Measurements from ENCODE around the gene SLC34A1. TPM values are rescaled to one million over a fixed set of nuclear protein-coding genes. Genes with fewer than 3 reads are reported as not detected.

The SLC34A1 gene
- total RNA-seq, 1 experiment from 2014 or later, result 0.28 TPM

DNA sequence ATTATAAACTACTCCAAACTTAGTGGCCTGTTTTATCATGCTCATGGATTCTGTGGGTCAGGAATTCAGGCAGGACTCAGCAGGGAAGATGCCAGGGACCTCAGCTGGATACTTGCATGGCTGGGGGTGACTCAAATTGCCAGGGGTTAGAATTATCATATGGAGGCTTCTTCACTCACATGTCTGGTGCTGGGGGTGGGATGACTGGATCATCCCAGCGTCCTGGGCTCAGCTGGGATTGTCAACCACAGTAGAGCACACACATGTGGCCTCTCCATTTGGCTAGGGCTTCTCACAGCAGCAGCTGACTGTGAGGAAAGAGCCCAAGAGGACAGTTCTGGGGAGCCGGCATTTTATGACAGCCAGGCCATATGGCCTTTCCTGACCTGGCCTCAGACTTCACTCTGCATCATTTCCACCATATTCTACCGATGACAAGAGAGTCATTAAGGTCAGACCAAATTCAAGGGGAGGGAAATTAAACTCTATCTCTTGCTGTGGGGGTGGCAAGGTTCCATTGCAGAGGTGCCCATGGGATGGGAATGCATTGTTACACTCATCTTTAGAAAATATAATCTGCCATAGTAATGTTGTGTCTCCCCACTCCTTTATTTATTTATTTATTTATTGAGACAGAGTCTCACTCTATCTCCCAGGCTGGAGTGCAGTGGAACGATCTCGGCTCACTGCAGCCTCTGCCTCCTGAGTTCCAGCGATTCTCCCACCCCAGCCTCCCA lies 37.0 kb downstream of the SLC34A1 start:
- CTCF ChIA-PET, result no interaction called here
- no TSS peak for BruUV-seq (replicated peaks)

DNA sequence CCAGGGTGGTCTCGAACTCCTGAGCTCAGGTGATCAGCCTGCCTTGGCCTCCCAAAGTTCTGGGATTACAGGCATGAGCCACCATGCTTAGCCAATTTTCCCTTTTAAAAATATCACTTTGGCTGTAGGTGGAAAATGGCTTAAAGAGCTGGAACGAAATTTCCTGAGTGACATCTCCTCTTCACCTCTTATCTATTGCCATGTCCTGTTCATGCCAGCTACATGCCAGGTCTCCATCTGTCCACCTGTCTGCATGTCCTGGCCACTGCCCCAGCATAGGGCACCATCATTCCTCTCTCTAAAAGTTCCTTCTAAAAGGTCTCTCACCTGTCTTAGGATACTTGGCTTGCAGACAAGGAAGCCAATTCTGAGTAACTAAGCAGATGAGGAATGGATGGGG lies 39.4 kb downstream of the SLC34A1 start:
- ChIA-PET POLR2A (ENCODE audit: unreplicated experiment) (no interaction called here), CTCF (no interaction called here)
- peaks cover 10% of the 10 kb centered on the region; the same call in 1 of the 2 replicates for H3F3A ChIP-seq (ENCODE audit: insufficient read depth, low read depth)
- TF ChIP-seq, protein P1, sequence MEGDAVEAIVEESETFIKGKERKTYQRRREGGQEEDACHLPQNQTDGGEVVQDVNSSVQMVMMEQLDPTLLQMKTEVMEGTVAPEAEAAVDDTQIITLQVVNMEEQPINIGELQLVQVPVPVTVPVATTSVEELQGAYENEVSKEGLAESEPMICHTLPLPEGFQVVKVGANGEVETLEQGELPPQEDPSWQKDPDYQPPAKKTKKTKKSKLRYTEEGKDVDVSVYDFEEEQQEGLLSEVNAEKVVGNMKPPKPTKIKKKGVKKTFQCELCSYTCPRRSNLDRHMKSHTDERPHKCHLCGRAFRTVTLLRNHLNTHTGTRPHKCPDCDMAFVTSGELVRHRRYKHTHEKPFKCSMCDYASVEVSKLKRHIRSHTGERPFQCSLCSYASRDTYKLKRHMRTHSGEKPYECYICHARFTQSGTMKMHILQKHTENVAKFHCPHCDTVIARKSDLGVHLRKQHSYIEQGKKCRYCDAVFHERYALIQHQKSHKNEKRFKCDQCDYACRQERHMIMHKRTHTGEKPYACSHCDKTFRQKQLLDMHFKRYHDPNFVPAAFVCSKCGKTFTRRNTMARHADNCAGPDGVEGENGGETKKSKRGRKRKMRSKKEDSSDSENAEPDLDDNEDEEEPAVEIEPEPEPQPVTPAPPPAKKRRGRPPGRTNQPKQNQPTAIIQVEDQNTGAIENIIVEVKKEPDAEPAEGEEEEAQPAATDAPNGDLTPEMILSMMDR (conservative IDR thresholded peaks at IDR 0.05), result no peak
- no peak for TF ChIP-seq EZH2 (IDR thresholded peaks at IDR 0.05; ENCODE audit: low read depth)
- H4K20me1 ChIP-seq (ENCODE audit: insufficient read depth), result peaks cover 12% of the 10 kb centered on the region
- H3K4me2 ChIP-seq, result no peak overlapping the region
- H2AFZ ChIP-seq, result no peak overlapping the region
- no peak overlapping the region for H3K4me3 ChIP-seq
- peaks cover 20% of the 10 kb centered on the region for H3K79me2 ChIP-seq (ENCODE audit: low read depth)
- no peak overlapping the region for H3K27ac ChIP-seq
- H3K27me3 ChIP-seq (ENCODE audit: insufficient read depth, low read depth), result no peaks in the 10 kb centered on the region
- peaks cover 23% of the 10 kb centered on the region for H3K4me1 ChIP-seq (replicated peaks; ENCODE audit: insufficient read depth)
- no peaks in the 10 kb centered on the region for H3K36me3 ChIP-seq (ENCODE audit: low read depth)
- no TSS peak for BruUV-seq (replicated peaks)
- no peaks in the 10 kb centered on the region for H3K9me2 ChIP-seq (ENCODE audit: insufficient read depth)
- H3K9me3 ChIP-seq (ENCODE audit: insufficient read depth, low read depth), result no peaks in the 10 kb centered on the region
- intact Hi-C loops (cut with micrococcal nuclease; ENCODE audit: unreplicated experiment), result no loop called here
- no peak for DNase-seq

More for the DNA sequence above, 37.0 kb downstream of the SLC34A1 start:
- no peak overlapping the region for H2AFZ ChIP-seq
- intact Hi-C loops (cut with micrococcal nuclease; ENCODE audit: unreplicated experiment), result no loop called here
- no peaks in the 10 kb centered on the region for H3K36me3 ChIP-seq (ENCODE audit: low read depth)
- no peaks in the 10 kb centered on the region for H4K20me1 ChIP-seq (ENCODE audit: insufficient read depth)
- peaks cover 10% of the 10 kb centered on the region; the same call in 1 of the 2 replicates for H3F3A ChIP-seq (ENCODE audit: insufficient read depth, low read depth)
- no peaks in the 10 kb centered on the region for H3K79me2 ChIP-seq (ENCODE audit: low read depth)
- no peak overlapping the region for H3K27ac ChIP-seq
- no peak overlapping the region for H3K4me3 ChIP-seq
- TF ChIP-seq, protein P1 (conservative IDR thresholded peaks at IDR 0.05), result no peak
- POLR2A ChIA-PET (ENCODE audit: unreplicated experiment), result no interaction called here
- no peak overlapping the region for H3K4me2 ChIP-seq
- H3K27me3 ChIP-seq (ENCODE audit: insufficient read depth, low read depth), result no peaks in the 10 kb centered on the region
- peaks cover 11% of the 10 kb centered on the region for H3K4me1 ChIP-seq (replicated peaks; ENCODE audit: insufficient read depth)
- DNase-seq, result no peak
- H3K9me2 ChIP-seq (ENCODE audit: insufficient read depth), result no peaks in the 10 kb centered on the region
- no peaks in the 10 kb centered on the region for H3K9me3 ChIP-seq (ENCODE audit: insufficient read depth, low read depth)

DNA sequence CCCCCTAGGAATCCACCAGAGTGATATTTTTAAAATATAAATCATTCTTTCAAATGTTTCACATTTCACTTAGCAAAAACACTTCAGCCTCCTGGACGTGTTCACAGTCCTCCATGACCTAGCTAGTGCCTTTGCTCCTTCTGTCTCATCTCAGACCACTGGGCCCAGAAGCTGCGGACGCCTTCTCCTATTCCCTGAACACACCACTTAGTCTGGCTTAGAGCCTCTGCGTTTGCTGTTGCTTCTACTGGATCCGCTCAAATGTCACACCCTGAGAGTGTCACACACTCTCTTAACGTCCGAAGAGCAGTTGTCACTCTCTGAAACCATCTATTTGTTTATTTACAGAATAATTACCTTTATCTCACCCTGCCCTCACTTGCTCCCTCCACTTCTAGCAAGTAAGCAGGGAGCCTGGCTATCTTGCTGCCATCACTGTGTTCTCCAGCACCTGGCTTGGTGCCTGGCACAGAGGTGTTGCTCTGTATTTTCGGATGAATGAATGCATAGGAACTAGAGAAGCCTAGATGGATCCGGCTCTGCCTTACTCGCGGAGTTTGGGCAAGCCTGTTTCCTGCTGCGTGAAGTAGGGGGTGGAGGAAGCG lies 41.1 kb downstream of the SLC34A1 start:
- peaks cover 23% of the 10 kb centered on the region for H3K4me1 ChIP-seq (replicated peaks; ENCODE audit: insufficient read depth)
- BruUV-seq (replicated peaks), result TSS peak; percentile 90
- H3F3A ChIP-seq (ENCODE audit: insufficient read depth, low read depth), result peaks cover 10% of the 10 kb centered on the region; the same call in 1 of the 2 replicates
- no peaks in the 10 kb centered on the region for H3K27me3 ChIP-seq (ENCODE audit: insufficient read depth, low read depth)
- peak overlapping the region; percentile 87 for H2AFZ ChIP-seq
- H4K20me1 ChIP-seq (ENCODE audit: insufficient read depth), result peaks cover 22% of the 10 kb centered on the region
- peak overlapping the region; percentile 81 for H3K27ac ChIP-seq
- peak overlapping the region; percentile 76 for H3K4me2 ChIP-seq
- H3K79me2 ChIP-seq (ENCODE audit: low read depth), result peaks cover 35% of the 10 kb centered on the region
- peak overlapping the region; percentile 64 for H3K4me3 ChIP-seq
- no peaks in the 10 kb centered on the region for H3K9me3 ChIP-seq (ENCODE audit: insufficient read depth, low read depth)
- no peaks in the 10 kb centered on the region for H3K9me2 ChIP-seq (ENCODE audit: insufficient read depth)
- CTCF ChIA-PET, result interaction anchor here (0.6 to 2.4 kb wide), 4 partner anchors 23 to 73 kb away, joined by 3 to 13 read pairs (median 8); no protein-coding TSS in a partner anchor
- no peaks in the 10 kb centered on the region for H3K36me3 ChIP-seq (ENCODE audit: low read depth)
- DNase-seq, result no peak
- POLR2A ChIA-PET (ENCODE audit: unreplicated experiment), result interaction anchor here (0.6 to 0.9 kb wide), 3 partner anchors 72 to 847 kb away, joined by 3 to 5 read pairs (median 4); partner anchors contain the start of gene PDLIM7
- TF ChIP-seq EZH2 (IDR thresholded peaks at IDR 0.05; ENCODE audit: low read depth), result no peak
- TF ChIP-seq, protein P1 (conservative IDR thresholded peaks at IDR 0.05), result no peak
- intact Hi-C loops (cut with micrococcal nuclease; ENCODE audit: unreplicated experiment), result no loop called here

Data from PC-9 (cell line).